Measurements from ENCODE around the gene LRRC4C. TPM values are rescaled to one million over a fixed set of nuclear protein-coding genes. Genes with fewer than 3 reads are reported as not detected.

Gene LRRC4C
- total RNA-seq, 2 experiments from 2014 or later = not detected

DNA sequence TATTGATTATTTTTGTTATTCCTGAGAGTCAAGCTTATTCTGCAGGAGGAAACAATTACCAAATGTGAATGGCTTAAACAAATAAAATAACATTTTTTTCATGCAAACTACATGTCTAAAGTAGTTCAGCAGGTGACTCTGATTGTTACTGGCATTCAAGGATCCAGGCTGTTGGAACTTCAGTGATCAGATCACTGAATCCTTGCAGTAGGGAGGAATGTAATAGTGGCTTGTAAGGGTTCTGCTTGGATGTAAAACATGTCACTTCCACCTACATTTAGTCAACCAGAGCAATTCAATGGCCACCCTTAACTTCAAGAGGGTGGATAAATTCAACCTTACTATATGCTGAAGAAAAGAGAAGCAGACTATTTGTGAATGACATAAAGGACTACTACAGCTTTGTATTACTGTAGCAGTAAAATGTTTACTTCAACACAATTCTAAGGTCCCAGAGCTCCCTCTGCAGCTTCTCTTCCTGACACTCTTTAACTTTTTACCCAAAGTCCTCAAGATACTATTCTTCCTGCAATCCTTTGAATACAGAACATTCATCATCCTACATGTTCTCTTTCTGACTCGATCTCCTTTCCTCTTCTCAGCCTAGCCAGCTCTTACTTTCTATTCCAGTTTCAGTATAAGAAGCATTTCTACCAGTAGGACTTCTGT lies 284.0 kb downstream of the LRRC4C start:
- peaks cover 9% of the 10 kb centered on the region for H3K9me3 Mint-ChIP-seq
- H3K27me3 Mint-ChIP-seq = no peaks in the 10 kb centered on the region
- Histone ChIP-seq H3K9me3 (ENCODE audit: control insufficient read depth in 1 of 2, insufficient read depth in 1 of 2, low read length in 2 of 2) (peaks cover 9 to 10% of the 10 kb centered on the region in 2 experiments), H3K27me3 (ENCODE audit: control insufficient read depth in 1 of 2, insufficient read depth in 2 of 2, low read length in 2 of 2) (no peaks in the 10 kb centered on the region), H3K27ac (ENCODE audit: low read depth in 1 of 2, low read length in 2 of 2) (no peak overlapping the region), H3K4me1 (ENCODE audit: insufficient read depth, low read length) (no peaks in the 10 kb centered on the region), H3K4me3 (ENCODE audit: low read length) (no peak overlapping the region), H3K36me3 (ENCODE audit: insufficient read depth, low read length) (no peaks in the 10 kb centered on the region)
- H3K36me3 Mint-ChIP-seq (ENCODE audit: low read depth) = no peaks in the 10 kb centered on the region
- ATAC-seq (ENCODE audit: poor library complexity) (no peak), DNase-seq (no peak)
- H3K4me3 Mint-ChIP-seq = no peak overlapping the region
- TF ChIP-seq, protein P1, sequence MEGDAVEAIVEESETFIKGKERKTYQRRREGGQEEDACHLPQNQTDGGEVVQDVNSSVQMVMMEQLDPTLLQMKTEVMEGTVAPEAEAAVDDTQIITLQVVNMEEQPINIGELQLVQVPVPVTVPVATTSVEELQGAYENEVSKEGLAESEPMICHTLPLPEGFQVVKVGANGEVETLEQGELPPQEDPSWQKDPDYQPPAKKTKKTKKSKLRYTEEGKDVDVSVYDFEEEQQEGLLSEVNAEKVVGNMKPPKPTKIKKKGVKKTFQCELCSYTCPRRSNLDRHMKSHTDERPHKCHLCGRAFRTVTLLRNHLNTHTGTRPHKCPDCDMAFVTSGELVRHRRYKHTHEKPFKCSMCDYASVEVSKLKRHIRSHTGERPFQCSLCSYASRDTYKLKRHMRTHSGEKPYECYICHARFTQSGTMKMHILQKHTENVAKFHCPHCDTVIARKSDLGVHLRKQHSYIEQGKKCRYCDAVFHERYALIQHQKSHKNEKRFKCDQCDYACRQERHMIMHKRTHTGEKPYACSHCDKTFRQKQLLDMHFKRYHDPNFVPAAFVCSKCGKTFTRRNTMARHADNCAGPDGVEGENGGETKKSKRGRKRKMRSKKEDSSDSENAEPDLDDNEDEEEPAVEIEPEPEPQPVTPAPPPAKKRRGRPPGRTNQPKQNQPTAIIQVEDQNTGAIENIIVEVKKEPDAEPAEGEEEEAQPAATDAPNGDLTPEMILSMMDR (IDR thresholded peaks at IDR 0.05) = no peak
- intact Hi-C loops (cut with DNase I, micrococcal nuclease) = no loop called here
- CTCF ChIA-PET = no interaction called here
- no peaks in the 10 kb centered on the region for H3K4me1 Mint-ChIP-seq (ENCODE audit: low read depth)
- no peak overlapping the region for H3K27ac Mint-ChIP-seq
- POLR2A ChIA-PET = no interaction called here

GRCh38 chr11:41146326-41146725 lies 313.1 kb downstream of the LRRC4C start:
- ChIA-PET POLR2A (no interaction called here), CTCF (no interaction called here)
- DNase-seq = no peak
- no peaks in the 10 kb centered on the region for H3K27me3 Mint-ChIP-seq
- ATAC-seq (ENCODE audit: poor library complexity) = no peak
- H3K27ac Mint-ChIP-seq = no peak overlapping the region
- no peak overlapping the region for H3K27ac ChIP-seq (ENCODE audit: low read depth in 1 of 2, low read length in 2 of 2)
- H3K4me1 Mint-ChIP-seq (ENCODE audit: low read depth) = no peaks in the 10 kb centered on the region
- H3K9me3 Mint-ChIP-seq = peaks cover 13% of the 10 kb centered on the region
- H3K9me3 ChIP-seq (ENCODE audit: control insufficient read depth in 1 of 2, insufficient read depth in 1 of 2, low read length in 2 of 2) = peaks cover 0 to 9% of the 10 kb centered on the region in 2 experiments
- H3K4me1 ChIP-seq (ENCODE audit: insufficient read depth, low read length) = no peaks in the 10 kb centered on the region
- no peaks in the 10 kb centered on the region for H3K36me3 ChIP-seq (ENCODE audit: insufficient read depth, low read length)
- H3K27me3 ChIP-seq (ENCODE audit: control insufficient read depth in 1 of 2, insufficient read depth in 2 of 2, low read length in 2 of 2) = no peaks in the 10 kb centered on the region
- H3K4me3 Mint-ChIP-seq = no peak overlapping the region
- TF ChIP-seq, protein P1 (IDR thresholded peaks at IDR 0.05) = no peak
- no peak overlapping the region for H3K4me3 ChIP-seq (ENCODE audit: low read length)
- intact Hi-C loops (cut with DNase I, micrococcal nuclease) = no loop called here
- no peaks in the 10 kb centered on the region for H3K36me3 Mint-ChIP-seq (ENCODE audit: low read depth)

GRCh38 chr11:41145420-41145819 lies 314.0 kb downstream of the LRRC4C start:
- no peak for ATAC-seq (ENCODE audit: poor library complexity)
- Histone ChIP-seq H3K4me3 (ENCODE audit: low read length) (no peak overlapping the region), H3K27me3 (ENCODE audit: control insufficient read depth in 1 of 2, insufficient read depth in 2 of 2, low read length in 2 of 2) (no peaks in the 10 kb centered on the region), H3K9me3 (ENCODE audit: control insufficient read depth in 1 of 2, insufficient read depth in 1 of 2, low read length in 2 of 2) (peaks cover 0 to 9% of the 10 kb centered on the region in 2 experiments), H3K27ac (ENCODE audit: low read depth in 1 of 2, low read length in 2 of 2) (no peak overlapping the region), H3K36me3 (ENCODE audit: insufficient read depth, low read length) (no peaks in the 10 kb centered on the region), H3K4me1 (ENCODE audit: insufficient read depth, low read length) (no peaks in the 10 kb centered on the region)
- ChIA-PET CTCF (no interaction called here), POLR2A (no interaction called here)
- Mint-ChIP-seq H3K4me3 (no peak overlapping the region), H3K27me3 (no peaks in the 10 kb centered on the region), H3K9me3 (peaks cover 14% of the 10 kb centered on the region), H3K36me3 (ENCODE audit: low read depth) (no peaks in the 10 kb centered on the region), H3K27ac (no peak overlapping the region), H3K4me1 (ENCODE audit: low read depth) (no peaks in the 10 kb centered on the region)
- no peak for DNase-seq
- intact Hi-C loops (cut with DNase I, micrococcal nuclease) = no loop called here
- TF ChIP-seq, protein P1 (IDR thresholded peaks at IDR 0.05) = no peak

Data from CD4-positive, alpha-beta T cell (primary cell).